Aorta (tissue), 5 donors: ENCODE results near the gene ANKRD16. TPM values are rescaled to one million over a fixed set of nuclear protein-coding genes. Genes with fewer than 3 reads are reported as not detected.
A peak's percentile ranks its signal among the peaks of the same experiment; 100 is the strongest.

ENCODE experiments used
- ATAC-seq: fragments of 200-7000 bp; cut with Tn5 transposase; one replicate; pipeline ENCODE4 v1.9.1; 2022; ENCODE audit warnings: moderate library complexity; ENCODE audit not compliant: low FRiP score
- DNase-seq, 2 donors: peaks; one replicate each; pipeline ENCODE4 v3.0.0-alpha.2; 2020
- H3K27ac ChIP-seq, 2 donors: one replicate each; pipeline ENCODE4 v1.5.1; 2013; ENCODE audit warnings: low read length in 2 of 2, mild to moderate bottlenecking in 2 of 2, moderate library complexity in 2 of 2, control low read depth in 1 of 2, inconsistent platforms in 1 of 2, low read depth in 1 of 2
- H3K27me3 ChIP-seq, 2 donors: one replicate each; pipeline ENCODE4 v1.6.1; 2013; ENCODE audit warnings: control low read depth in 1 of 2, low read length in 1 of 2, mild to moderate bottlenecking in 1 of 2, moderate library complexity in 1 of 2; ENCODE audit not compliant: insufficient read depth in 2 of 2, control insufficient read depth in 1 of 2
- H3K36me3 ChIP-seq, 2 donors: one replicate each; pipeline ENCODE4 v1.6.1; 2013; ENCODE audit warnings: control low read depth in 1 of 2, low read length in 1 of 2, mild to moderate bottlenecking in 1 of 2; ENCODE audit not compliant: insufficient read depth in 2 of 2, control insufficient read depth in 1 of 2
- H3K4me1 ChIP-seq, 2 donors: one replicate each; pipeline ENCODE4 v1.6.1; 2013; ENCODE audit warnings: low read length in 2 of 2, control low read depth in 1 of 2, mild to moderate bottlenecking in 1 of 2, moderate library complexity in 1 of 2; ENCODE audit not compliant: insufficient read depth in 2 of 2, control insufficient read depth in 1 of 2
- H3K4me3 ChIP-seq, 2 donors: one replicate each; pipeline ENCODE4 v1.5.1; 2013; ENCODE audit warnings: low read length in 2 of 2, control low read depth in 1 of 2, mild to moderate bottlenecking in 1 of 2
- H3K9me3 ChIP-seq: one replicate; pipeline ENCODE4 v1.6.1; 2013; ENCODE audit warnings: mild to moderate bottlenecking, low read length; ENCODE audit not compliant: control insufficient read depth
- WGBS, 2 donors: extraction: QIAGEN DNeasy Blood & Tissue Kit; methylation state at CpG; one replicate each; pipeline ENCODE4 v1.1.7; 2013; 5-methylcytosine and 5-hydroxymethylcytosine counted together
- intact Hi-C, 2 donors: fragments of 100-400 bp; cut with DNase I; formaldehyde crosslinking; loops; one replicate each; pipeline versions ENCODE4 v1.14.2 to v1.15.0; 2022
- long read RNA-seq, 2 donors: library from polyadenylated mRNA; unstranded; transcript quantifications; one replicate each; pipeline ENCODE4 v2.0.0, GENCODE V29; 2020 to 2021
- polyA plus RNA-seq, 2 donors: library from polyadenylated mRNA; stranded (reverse); fragments of 200-250 nt; gene quantifications; one replicate each; pipeline ENCODE4 v1.2.3, GENCODE V29; 2013
- total RNA-seq, 2 donors: library from RNA; stranded (reverse); fragmentation: NEBNext Ultra II Directional; extraction: Animal tissue kit (Norgen Biotek cat#: 25700); gene quantifications; one replicate each; pipeline ENCODE4 v1.2.1, GENCODE V29; 2021
- donor health status: healthy with polysubstance abuse.
- donor health status: Bipolar disorder and iron deficiency.
- donor health status: DM: no; HTN: no; CAD: no.
- donor health status: DM: no; HTN: no; CAD: no.
- donor health status: DM: yes; HTN: yes; CAD: no.

The ANKRD16 gene
- total RNA-seq (1 to 10 TPM; 4.6 to 8.8 TPM), polyA plus RNA-seq (1 to 10 TPM; 6.1 to 6.7 TPM)
- long read RNA-seq, donor 1, partial matches to known transcripts, result 0 of 2 reads
- long read RNA-seq, donor 1, other reads (novel, unspliced or antisense), result 2 of 2 reads
- long read RNA-seq, donor 2, transcript ANKRD16-202 (7 exons, 1,646 nt), result major isoform, 5 of 12 reads
- long read RNA-seq, donor 2, partial matches to known transcripts, result 2 of 12 reads
- long read RNA-seq, donor 2, other reads (novel, unspliced or antisense), result 3 of 12 reads

DNA sequence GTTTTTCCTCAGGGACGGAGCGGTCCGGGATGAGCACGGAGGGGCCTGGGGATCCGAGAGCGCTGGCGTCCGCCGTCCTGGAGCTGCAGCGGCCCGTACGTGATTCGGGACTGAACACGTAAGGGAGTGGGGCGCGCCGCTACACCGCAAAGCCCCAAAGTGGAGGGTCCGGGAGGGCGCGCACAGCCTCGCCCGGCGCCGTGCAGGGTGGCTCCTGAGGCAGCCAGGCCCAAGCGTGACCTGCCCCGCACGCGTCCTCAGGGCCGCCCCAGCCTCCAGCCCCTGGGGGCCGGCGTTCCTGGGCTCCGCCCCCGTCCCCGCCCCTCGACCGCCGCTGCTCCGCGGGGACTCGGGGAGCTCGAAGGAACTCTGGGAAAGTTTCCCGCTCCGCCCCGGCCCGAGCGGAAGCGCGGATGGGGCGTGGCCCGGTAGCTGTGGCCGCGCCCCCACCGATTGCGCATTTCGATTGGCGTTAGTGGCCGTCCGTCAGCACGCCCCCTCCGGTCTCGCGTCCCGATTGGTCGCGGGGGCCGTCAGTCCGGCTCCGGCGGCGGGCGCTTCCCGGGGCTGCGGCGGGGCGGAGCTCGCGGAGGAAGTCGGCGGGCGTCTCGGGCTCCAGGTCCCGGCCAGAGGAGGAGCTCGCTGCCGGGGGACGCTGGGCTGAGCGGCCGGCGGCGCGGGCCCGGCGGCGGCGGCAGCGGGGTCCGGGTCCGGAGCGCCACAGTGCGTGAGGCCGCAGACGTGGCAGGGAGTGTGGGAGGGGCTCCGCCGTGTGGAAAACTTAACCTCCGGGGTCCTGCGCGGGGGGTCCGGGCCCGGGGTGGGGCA, at the start of gene ANKRD16, which contains the start of gene FBH1:
Gene ANKRD16, minus strand, starts transcription at position 270 of the 828 bp plus-strand sequence. CDS start 539 bp downstream, outside the sequence.
Gene FBH1, plus strand, starts transcription at position 620 of the 828 bp plus-strand sequence. Its CDS starts 103 bp downstream, at position 723.
- peaks cover 0 to 1% of the 10 kb centered on the region in 2 donors for H3K36me3 ChIP-seq
- H3K27me3 ChIP-seq, result no peaks in the 10 kb centered on the region
- intact Hi-C loops, result loop anchor here in 1 of 2 donors (5.0 to 10.0 kb wide), 2 partner anchors 37 to 85 kb away; partner anchors contain the start of gene IL15RA
- H3K4me3 ChIP-seq, result peak within 1 kb of the TSS; percentile 96 to 100
- peaks cover 3 to 4% of the 10 kb centered on the region in 2 donors for H3K4me1 ChIP-seq
- H3K9me3 ChIP-seq, result no peaks in the 10 kb centered on the region
- H3K27ac ChIP-seq, result peak within 1 kb of the TSS; percentile 55 to 70
- ATAC-seq (peak; percentile 99), DNase-seq (peak; percentile 99)
- WGBS, 2 donors, result 0 to 1% methylated on average over 98 to 109 of the region's 109 CpGs

GRCh38 chr10:5938291-5938690, 48.6 kb upstream of the ANKRD16 start:
- Histone ChIP-seq H3K27ac (no peak overlapping the region), H3K27me3 (no peaks in the 10 kb centered on the region), H3K36me3 (peaks cover 4 to 5% of the 10 kb centered on the region in 2 donors), H3K4me1 (no peaks in the 10 kb centered on the region), H3K9me3 (no peaks in the 10 kb centered on the region), H3K4me3 (no peak overlapping the region)
- intact Hi-C loops, result no loop called here
- WGBS, 2 donors, result 91 to 92% methylated on average over 12 of the region's 12 CpGs
- ATAC-seq, result no peak
- peak in 1 of 2 donors; percentile 51 for DNase-seq

- ATAC-seq, result no peak
Observed at GRCh38 chr10:5937016-5937415, 47.3 kb upstream of the ANKRD16 start.

GRCh38 chr10:5935628-5936027, 45.9 kb upstream of the ANKRD16 start:
- no peaks in the 10 kb centered on the region for H3K4me1 ChIP-seq
- no peak overlapping the region for H3K27ac ChIP-seq
- no peak overlapping the region for H3K4me3 ChIP-seq
- ATAC-seq (no peak), DNase-seq (peak in 1 of 2 donors; percentile 60)
- 90 to 91% methylated on average over 10 of the region's 10 CpGs for WGBS, 2 donors
- no peaks in the 10 kb centered on the region for H3K27me3 ChIP-seq
- H3K36me3 ChIP-seq, result peaks cover 6 to 7% of the 10 kb centered on the region in 2 donors
- H3K9me3 ChIP-seq, result no peaks in the 10 kb centered on the region
- intact Hi-C loops, result no loop called here

More at GRCh38 chr10:5937016-5937415, 47.3 kb upstream of the ANKRD16 start:
- DNase-seq, result peak in 1 of 2 donors; percentile 59
- intact Hi-C loops, result no loop called here
- Histone ChIP-seq H3K9me3 (no peaks in the 10 kb centered on the region), H3K36me3 (peaks cover 5% of the 10 kb centered on the region in 2 donors), H3K27me3 (no peaks in the 10 kb centered on the region), H3K4me3 (no peak overlapping the region), H3K27ac (no peak overlapping the region), H3K4me1 (no peaks in the 10 kb centered on the region)
- 95 to 97% methylated on average over 18 of the region's 18 CpGs for WGBS, 2 donors

- H3K4me3 ChIP-seq, result no peak overlapping the region
- H3K27ac ChIP-seq, result no peak overlapping the region
- intact Hi-C loops, result no loop called here
- DNase-seq (peak in 1 of 2 donors; percentile 7), ATAC-seq (no peak)
- H3K36me3 ChIP-seq, result peaks cover 7 to 11% of the 10 kb centered on the region in 2 donors
- H3K27me3 ChIP-seq, result no peaks in the 10 kb centered on the region
- no peaks in the 10 kb centered on the region for H3K4me1 ChIP-seq
- WGBS, 2 donors, result 90 to 91% methylated on average over 14 of the region's 14 CpGs
- no peaks in the 10 kb centered on the region for H3K9me3 ChIP-seq
Observed at GRCh38 chr10:5933909-5934546, 44.3 kb upstream of the ANKRD16 start.

- H3K27me3 ChIP-seq, result no peaks in the 10 kb centered on the region
- H3K9me3 ChIP-seq, result no peaks in the 10 kb centered on the region
- H3K4me3 ChIP-seq, result no peak overlapping the region
- no peaks in the 10 kb centered on the region for H3K4me1 ChIP-seq
- H3K27ac ChIP-seq, result no peak overlapping the region
- DNase-seq (no peak), ATAC-seq (peak; percentile 78)
- H3K36me3 ChIP-seq, result peaks cover 9 to 13% of the 10 kb centered on the region in 2 donors
- intact Hi-C loops, result no loop called here
- 69 to 75% methylated on average over 5 of the region's 5 CpGs for WGBS, 2 donors
Observed at GRCh38 chr10:5932345-5932744, 42.7 kb upstream of the ANKRD16 start.

DNA sequence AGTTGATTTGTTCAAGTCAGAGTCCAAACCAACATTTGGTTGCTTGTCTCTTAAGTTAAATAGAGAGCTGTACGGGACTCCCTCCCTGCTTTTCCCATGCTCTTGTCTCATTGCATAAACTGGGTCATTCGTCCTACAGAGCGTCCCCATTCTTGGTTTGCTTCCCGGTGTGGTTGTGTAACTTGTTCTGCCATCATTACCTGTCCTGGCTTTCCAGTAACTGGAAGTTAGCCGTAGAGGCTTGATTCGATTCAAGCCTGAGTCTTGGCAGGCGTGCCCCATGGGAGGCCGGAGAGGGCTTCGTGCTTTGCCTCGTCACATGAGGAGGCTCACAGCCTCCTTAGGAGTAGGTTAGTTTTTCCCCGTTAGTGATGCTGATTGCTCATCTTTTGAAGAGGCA, 40.6 kb upstream of the ANKRD16 start:
- H3K36me3 ChIP-seq, result peaks cover 5 to 11% of the 10 kb centered on the region in 2 donors
- DNase-seq (no peak), ATAC-seq (no peak)
- 89 to 92% methylated on average over 11 of the region's 11 CpGs for WGBS, 2 donors
- H3K4me3 ChIP-seq, result no peak overlapping the region
- peaks cover 0 to 3% of the 10 kb centered on the region in 2 donors for H3K4me1 ChIP-seq
- no peaks in the 10 kb centered on the region for H3K27me3 ChIP-seq
- no peaks in the 10 kb centered on the region for H3K9me3 ChIP-seq
- H3K27ac ChIP-seq, result no peak overlapping the region
- intact Hi-C loops, result no loop called here

DNA sequence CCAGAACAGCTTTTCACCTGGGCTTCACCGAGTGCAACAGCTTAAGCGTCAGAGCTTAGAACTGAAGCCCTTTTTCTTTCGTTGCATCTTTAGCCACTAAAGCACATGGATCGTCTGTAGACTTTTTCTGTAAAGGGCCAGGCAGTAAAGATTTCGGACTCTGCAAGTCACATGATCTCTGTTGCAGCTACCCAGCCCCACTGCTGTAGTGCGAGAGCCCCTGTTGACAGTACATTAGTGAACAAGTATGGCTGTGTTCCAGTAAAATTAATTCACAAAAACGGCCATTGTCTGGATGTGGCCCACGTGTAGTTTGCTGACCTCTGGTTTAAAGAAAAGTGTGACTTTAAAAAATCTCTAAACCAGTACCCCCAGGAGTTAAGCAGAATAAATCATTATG, 39.7 kb upstream of the ANKRD16 start:
- Histone ChIP-seq H3K4me3 (no peak overlapping the region), H3K36me3 (peaks cover 5 to 11% of the 10 kb centered on the region in 2 donors), H3K9me3 (no peaks in the 10 kb centered on the region), H3K27me3 (no peaks in the 10 kb centered on the region), H3K27ac (no peak overlapping the region), H3K4me1 (peaks cover 0 to 3% of the 10 kb centered on the region in 2 donors)
- intact Hi-C loops, result loop anchor here in 1 of 2 donors (5.0 kb wide), 1 partner anchor 37 kb away; the partner anchor contains the start of gene FBH1
- no peak for ATAC-seq
- WGBS, 2 donors, result 78 to 79% methylated on average over 8 of the region's 8 CpGs
- DNase-seq, result no peak
